Measurements from ENCODE around the gene PPP1R14C. TPM values are rescaled to one million over a fixed set of nuclear protein-coding genes. Genes with fewer than 3 reads are reported as not detected.

The PPP1R14C gene
- total and polyA plus RNA-seq, 2 experiments from 2014 or later, result 106 to 190 TPM

GRCh38 chr6:150118203-150118602 is 24.6 kb upstream of the PPP1R14C start:
- TF ChIP-seq CTCF (IDR thresholded peaks at IDR 0.05; ENCODE audit: low read depth, low read length), result no peak
- no peak overlapping the region for H3K4me3 ChIP-seq
- no peak overlapping the region for H3K27ac ChIP-seq
- H3K27me3 ChIP-seq, result peaks cover 4% of the 10 kb centered on the region
- no peaks in the 10 kb centered on the region for H3K9me3 ChIP-seq (ENCODE audit: low read depth)
- H3K36me3 ChIP-seq, result no peaks in the 10 kb centered on the region
- peaks cover 10% of the 10 kb centered on the region for H3K4me1 ChIP-seq (ENCODE audit: low read depth)
- DNase-seq (ENCODE audit: low read depth in 1 of 2, low spot score in 1 of 2), result no peak

GRCh38 chr6:150118627-150119026 is 24.2 kb upstream of the PPP1R14C start:
- no peak overlapping the region for H3K4me3 ChIP-seq
- no peaks in the 10 kb centered on the region for H3K36me3 ChIP-seq
- H3K4me1 ChIP-seq (ENCODE audit: low read depth), result peaks cover 10% of the 10 kb centered on the region
- peaks cover 4% of the 10 kb centered on the region for H3K27me3 ChIP-seq
- H3K9me3 ChIP-seq (ENCODE audit: low read depth), result no peaks in the 10 kb centered on the region
- H3K27ac ChIP-seq, result no peak overlapping the region
- DNase-seq (ENCODE audit: low read depth in 1 of 2, low spot score in 1 of 2), result no peak
- TF ChIP-seq CTCF (IDR thresholded peaks at IDR 0.05; ENCODE audit: low read depth, low read length), result no peak

GRCh38 chr6:150119173-150119572 is 23.7 kb upstream of the PPP1R14C start:
- H3K4me3 ChIP-seq, result no peak overlapping the region
- H3K27me3 ChIP-seq, result peaks cover 6% of the 10 kb centered on the region
- no peaks in the 10 kb centered on the region for H3K36me3 ChIP-seq
- H3K27ac ChIP-seq, result no peak overlapping the region
- peaks cover 10% of the 10 kb centered on the region for H3K4me1 ChIP-seq (ENCODE audit: low read depth)
- DNase-seq (ENCODE audit: low read depth in 1 of 2, low spot score in 1 of 2), result peak in 1 of 2 donors; percentile 47
- H3K9me3 ChIP-seq (ENCODE audit: low read depth), result no peaks in the 10 kb centered on the region
- no peak for TF ChIP-seq CTCF (IDR thresholded peaks at IDR 0.05; ENCODE audit: low read depth, low read length)

- H3K9me3 ChIP-seq (ENCODE audit: low read depth), result no peaks in the 10 kb centered on the region
- H3K4me3 ChIP-seq, result no peak overlapping the region
- peaks cover 9% of the 10 kb centered on the region for H3K4me1 ChIP-seq (ENCODE audit: low read depth)
- DNase-seq (ENCODE audit: low read depth in 1 of 2, low spot score in 1 of 2), result no peak
- no peak for TF ChIP-seq CTCF (IDR thresholded peaks at IDR 0.05; ENCODE audit: low read depth, low read length)
- H3K36me3 ChIP-seq, result no peaks in the 10 kb centered on the region
- H3K27me3 ChIP-seq, result peaks cover 17% of the 10 kb centered on the region
- no peak overlapping the region for H3K27ac ChIP-seq
These were observed 19.2 kb upstream of the PPP1R14C start for GRCh38 chr6:150123645-150124044.

GRCh38 chr6:150124235-150124634 is 18.6 kb upstream of the PPP1R14C start:
- H3K9me3 ChIP-seq (ENCODE audit: low read depth), result no peaks in the 10 kb centered on the region
- no peak for DNase-seq (ENCODE audit: low read depth in 1 of 2, low spot score in 1 of 2)
- H3K36me3 ChIP-seq, result no peaks in the 10 kb centered on the region
- TF ChIP-seq CTCF (IDR thresholded peaks at IDR 0.05; ENCODE audit: low read depth, low read length), result no peak
- no peak overlapping the region for H3K4me3 ChIP-seq
- no peak overlapping the region for H3K27ac ChIP-seq
- H3K4me1 ChIP-seq (ENCODE audit: low read depth), result peaks cover 6% of the 10 kb centered on the region
- peaks cover 17% of the 10 kb centered on the region for H3K27me3 ChIP-seq

Data from cardiac muscle cell (in vitro differentiated cells and primary cell).